ENCODE results near the gene PEX14. TPM values are rescaled to one million over a fixed set of nuclear protein-coding genes. Genes with fewer than 3 reads are reported as not detected.

PEX14 gene
- total and polyA plus RNA-seq, 9 of the 15 experiments (the other 6 are each of a cell fraction or from before 2014, with no cell fraction given), result 2.6 to 45.7 (median 22.7) TPM

DNA sequence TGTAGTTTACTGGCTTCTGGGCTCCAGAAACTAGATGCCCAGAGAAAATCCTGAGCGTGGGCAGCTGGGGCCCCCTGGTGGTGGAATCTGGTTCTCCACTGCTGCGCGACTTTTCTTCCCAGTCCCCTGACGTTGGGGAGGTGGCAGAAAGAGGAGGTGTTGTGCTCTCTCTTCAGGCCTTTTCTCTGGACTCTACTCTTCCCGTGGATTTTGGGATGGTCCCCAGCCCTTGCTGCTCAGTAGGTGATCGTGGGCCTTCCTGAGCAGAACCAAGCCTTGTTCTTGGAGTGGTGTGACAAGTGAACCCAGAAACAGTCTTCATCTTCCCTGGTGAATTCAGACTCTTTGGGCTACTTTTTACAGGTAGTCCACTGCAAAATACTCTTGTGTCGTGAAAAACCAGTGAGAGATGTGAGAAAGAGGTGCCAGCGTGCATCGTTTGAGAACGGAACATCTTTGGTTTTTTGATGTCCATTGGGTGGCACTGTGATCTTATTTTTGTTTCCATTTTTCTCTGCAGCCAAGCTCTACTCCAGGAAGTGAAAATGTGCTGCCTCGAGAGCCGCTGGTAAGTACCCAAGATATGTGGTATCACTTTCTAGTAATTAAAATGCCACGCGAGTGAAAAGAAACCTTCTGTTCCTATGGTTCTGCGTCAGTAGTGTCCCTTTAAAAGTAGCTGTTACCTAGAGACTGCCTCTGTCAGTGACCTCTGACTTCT is 20.2 kb downstream of the PEX14 start:
- peaks cover 0 to 3% of the 10 kb centered on the region in 2 experiments; a peak in 2 of 5 replicates for H3K4me1 ChIP-seq (replicated peaks in 1 of 2; ENCODE audit: control insufficient read depth in 2 of 2, insufficient read depth in 2 of 2, low read length in 2 of 2)
- FAIRE-seq, result peak; percentile 82
- intact Hi-C loops (cut with micrococcal nuclease), result loop anchor here (1.0 to 2.0 kb wide), 3 partner anchors 20 to 118 kb away; partner anchors contain the start of genes CENPS and PEX14
- peak overlapping the region; percentile 19 for H3K4me2 ChIP-seq (ENCODE audit: insufficient read depth, low read length)
- peak; percentile 96 for ATAC-seq
- H2AFZ ChIP-seq (ENCODE audit: low read depth, low read length), result no peak overlapping the region
- H3K27ac ChIP-seq (ENCODE audit: extremely low read depth, low read depth, low read length), result no peak overlapping the region; the same call in 2 of the 3 replicates
- H3K9me3 ChIP-seq (replicated peaks; ENCODE audit: control insufficient read depth, insufficient read depth, low read depth, low read length), result no peaks in the 10 kb centered on the region
- H3K36me3 ChIP-seq (ENCODE audit: control insufficient read depth, insufficient read depth, low read length), result peaks cover 38% of the 10 kb centered on the region
- DNase-seq (ENCODE audit: extremely low read depth in 1 of 4, low spot score in 3 of 4), result peak; percentile 83 to 87 (median 84)
- WGBS (ENCODE audit: insufficient coverage, low coverage, missing lambda C conversion rate), result 26% methylated on average over 15 of the region's 15 CpGs
- peaks cover 90% of the 10 kb centered on the region for H3K79me2 ChIP-seq (ENCODE audit: control insufficient read depth, insufficient read depth, low read length)
- no TSS peak for BruUV-seq (replicated peaks)
- peaks cover 52% of the 10 kb centered on the region for H4K20me1 ChIP-seq (replicated peaks; ENCODE audit: control insufficient read depth, insufficient read depth, low read length)
- H3K9ac ChIP-seq (ENCODE audit: insufficient read depth in 1 of 2, low read depth in 2 of 2, low read length in 2 of 2), result peak overlapping the region in 1 of 2 experiments; percentile 7; a peak in 1 of 4 replicates
- H3K27me3 ChIP-seq (ENCODE audit: control insufficient read depth in 2 of 2, insufficient read depth in 2 of 2, low read length in 2 of 2), result no peaks in the 10 kb centered on the region
- in situ Hi-C loops (cut with MboI), result loop anchor here (5.0 kb wide), 2 partner anchors 63 to 118 kb away; partner anchors contain the start of gene CENPS
- H3K4me3 ChIP-seq, result no peak overlapping the region
- ChIA-PET POLR2A (interaction anchor here (0.8 to 2.5 kb wide), 7 partner anchors 12 to 335 kb away, joined by 3 to 27 read pairs (median 4); partner anchors contain the start of gene CENPS), CTCF (ENCODE audit: low intra/inter-chr PET ratio) (interaction anchor here (0.8 to 7.1 kb wide), 7 partner anchors 10 to 1148 kb away, joined by 3 to 95 read pairs (median 5); partner anchors contain the start of gene CENPS)
- no peaks in the 10 kb centered on the region for H3K9me1 ChIP-seq (ENCODE audit: control insufficient read depth, insufficient read depth, low read length)
- TF ChIP-seq KHSRP (IDR thresholded peaks at IDR 0.05) (no peak), POU5F1 (IDR thresholded peaks at IDR 0.05; ENCODE audit: borderline replicate concordance, low read depth, low read length, partially characterized antibody) (no peak), ZNF696 (CRISPR knock-in tag; conservative IDR thresholded peaks at IDR 0.05) (no peak), E2F3 (CRISPR knock-in tag; IDR thresholded peaks at IDR 0.05) (no peak), CREB1 (IDR thresholded peaks at IDR 0.05) (no peak), CREB1 (CRISPR knock-in tag; IDR thresholded peaks at IDR 0.05) (no peak), SRSF9 (IDR thresholded peaks at IDR 0.05; ENCODE audit: borderline replicate concordance, low read depth, low read length) (no peak), ZNF57 (CRISPR knock-in tag; IDR thresholded peaks at IDR 0.05) (no peak), ZBTB8A (IDR thresholded peaks at IDR 0.05; ENCODE audit: partially characterized antibody) (no peak), SMC3 (conservative IDR thresholded peaks at IDR 0.05; ENCODE audit: insufficient read depth, low read depth, low read length) (peak; percentile 80), RCOR1 (IDR thresholded peaks at IDR 0.05; ENCODE audit: borderline replicate concordance in 1 of 2, low read depth in 2 of 2, low read length in 2 of 2) (peak in 1 of 2 experiments; percentile 50; a peak in 1 of 4 replicates), SIN3A (IDR thresholded peaks at IDR 0.05; ENCODE audit: borderline replicate concordance in 2 of 2, control insufficient read depth in 1 of 2, low read depth in 2 of 2, low read length in 2 of 2) (no peak), HNRNPK (IDR thresholded peaks at IDR 0.05; ENCODE audit: low read depth, low read length, poor library complexity, severe bottlenecking) (no peak), LARP7 (IDR thresholded peaks at IDR 0.05) (no peak), JUND (IDR thresholded peaks at IDR 0.05; ENCODE audit: borderline replicate concordance, low read depth, low read length) (peak; percentile 27; the same call in 1 of the 2 replicates), JUND (tag; IDR thresholded peaks at IDR 0.05; ENCODE audit: borderline replicate concordance, low read depth, low read length) (no peak), MYNN (IDR thresholded peaks at IDR 0.05) (0 out of 2 replicates have a peak, but pooled peaks have one; percentile 48), MYNN (CRISPR knock-in tag; IDR thresholded peaks at IDR 0.05) (no peak), BHLHE40 (IDR thresholded peaks at IDR 0.05; ENCODE audit: low read length) (no peak)
- TF ChIP-seq, protein P1, sequence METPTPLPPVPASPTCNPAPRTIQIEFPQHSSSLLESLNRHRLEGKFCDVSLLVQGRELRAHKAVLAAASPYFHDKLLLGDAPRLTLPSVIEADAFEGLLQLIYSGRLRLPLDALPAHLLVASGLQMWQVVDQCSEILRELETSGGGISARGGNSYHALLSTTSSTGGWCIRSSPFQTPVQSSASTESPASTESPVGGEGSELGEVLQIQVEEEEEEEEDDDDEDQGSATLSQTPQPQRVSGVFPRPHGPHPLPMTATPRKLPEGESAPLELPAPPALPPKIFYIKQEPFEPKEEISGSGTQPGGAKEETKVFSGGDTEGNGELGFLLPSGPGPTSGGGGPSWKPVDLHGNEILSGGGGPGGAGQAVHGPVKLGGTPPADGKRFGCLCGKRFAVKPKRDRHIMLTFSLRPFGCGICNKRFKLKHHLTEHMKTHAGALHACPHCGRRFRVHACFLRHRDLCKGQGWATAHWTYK (CRISPR knock-in tag; IDR thresholded peaks at IDR 0.05), result no peak
- TF ChIP-seq, protein P2, sequence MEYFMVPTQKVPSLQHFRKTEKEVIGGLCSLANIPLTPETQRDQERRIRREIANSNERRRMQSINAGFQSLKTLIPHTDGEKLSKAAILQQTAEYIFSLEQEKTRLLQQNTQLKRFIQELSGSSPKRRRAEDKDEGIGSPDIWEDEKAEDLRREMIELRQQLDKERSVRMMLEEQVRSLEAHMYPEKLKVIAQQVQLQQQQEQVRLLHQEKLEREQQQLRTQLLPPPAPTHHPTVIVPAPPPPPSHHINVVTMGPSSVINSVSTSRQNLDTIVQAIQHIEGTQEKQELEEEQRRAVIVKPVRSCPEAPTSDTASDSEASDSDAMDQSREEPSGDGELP (CRISPR knock-in tag; IDR thresholded peaks at IDR 0.05; ENCODE audit: borderline replicate concordance), result 0 out of 2 replicates have a peak, but pooled peaks have one; percentile 29
